ENCODE data around the gene SLC19A3.

- TF ChIP-seq POLR2AphosphoS5 (IDR thresholded peaks at IDR 0.05; ENCODE audit: insufficient read depth, low read depth, low read length) (no peak), CTCF (IDR thresholded peaks at IDR 0.05; ENCODE audit: extremely low read depth in 1 of 2, insufficient read depth in 1 of 2, low read depth in 1 of 2, low read length in 2 of 2) (no peak), JUN (IDR thresholded peaks at IDR 0.05; ENCODE audit: borderline replicate concordance, insufficient read depth, insufficient read length, low read depth) (no peak), EZH2 (IDR thresholded peaks at IDR 0.05; ENCODE audit: borderline replicate concordance, low read depth, low read length, severe bottlenecking) (no peak), POLR2A (IDR thresholded peaks at IDR 0.05; ENCODE audit: low read depth, low read length) (no peak), FOS (IDR thresholded peaks at IDR 0.05; ENCODE audit: borderline replicate concordance, insufficient read depth, low read length) (no peak), MAX (IDR thresholded peaks at IDR 0.05; ENCODE audit: insufficient read depth, insufficient read length) (no peak)
Measured at GRCh38 chr2:227661827-227662226, 56.0 kb downstream of the SLC19A3 start.

Measured in endothelial cell of umbilical vein (primary cell).